NCI-H82 treated with DMSO at 0.1 percent for 48 hours (cell line): ENCODE results near the gene PTAFR.
"Not testable (repeated sequence)": the region's sequence is repeated elsewhere in the genome, so short reads cannot be mapped to it uniquely, and the experiment has no call there.

Source experiments
- DNase-seq: peaks from one replicate; lab custom pipeline; 2025; ENCODE audit not compliant: unreplicated experiment; lab: John Stamatoyannopoulos, UW

The PTAFR gene

GRCh38 chr1:28145728-28146127 lies 30.8 kb downstream of the PTAFR start:
- DNase-seq = no peak

- no peak for DNase-seq
These were observed 32.0 kb downstream of the PTAFR start for GRCh38 chr1:28144203-28145135.

- no peak for DNase-seq
These were observed 32.8 kb downstream of the PTAFR start for GRCh38 chr1:28143496-28144202.

- no peak for DNase-seq
These were observed 34.8 kb downstream of the PTAFR start for GRCh38 chr1:28141685-28142084.

- DNase-seq = not testable (repeated sequence)
These were observed 36.6 kb downstream of the PTAFR start for GRCh38 chr1:28139866-28140265.

GRCh38 chr1:28139025-28139712 lies 37.3 kb downstream of the PTAFR start:
- no peak for DNase-seq

GRCh38 chr1:28136922-28137613 lies 39.4 kb downstream of the PTAFR start:
- no peak for DNase-seq

GRCh38 chr1:28136169-28136921 lies 40.1 kb downstream of the PTAFR start:
- DNase-seq = no peak

- no peak for DNase-seq
These were observed 40.9 kb downstream of the PTAFR start for GRCh38 chr1:28135371-28136168.

GRCh38 chr1:28134651-28135207 lies 41.8 kb downstream of the PTAFR start:
- no peak for DNase-seq

- no peak for DNase-seq
These were observed 44.0 kb downstream of the PTAFR start for GRCh38 chr1:28132171-28133167.

GRCh38 chr1:28130901-28131300 lies 45.6 kb downstream of the PTAFR start:
- DNase-seq = no peak

- no peak for DNase-seq
These were observed 47.3 kb downstream of the PTAFR start for GRCh38 chr1:28129150-28129549.

- DNase-seq = no peak
These were observed 48.8 kb downstream of the PTAFR start for GRCh38 chr1:28127617-28128257.

- DNase-seq = no peak
These were observed 49.6 kb downstream of the PTAFR start for GRCh38 chr1:28126783-28127490.

GRCh38 chr1:28126212-28126611 lies 50.3 kb downstream of the PTAFR start:
- DNase-seq = no peak

GRCh38 chr1:28123461-28123961 lies 53.0 kb downstream of the PTAFR start:
- peak; percentile 61 for DNase-seq
